ENCODE measurements around the gene POLD4.

The POLD4 gene

GRCh38 chr11:67352546-67353316 lies 615 bp downstream of the POLD4 start:
- TF ChIP-seq CTCF (IDR thresholded peaks at IDR 0.05; ENCODE audit: low read depth, low read length) = no peak
- H3K4me3 ChIP-seq (ENCODE audit: low read depth, low read length) = peak overlapping the region; percentile 74
- in situ Hi-C loops (cut with HindIII; ENCODE audit: low sequenced_read_pairs) = no loop called here
- DNase-seq (ENCODE audit: low read depth, low spot score) = no peak

DNA sequence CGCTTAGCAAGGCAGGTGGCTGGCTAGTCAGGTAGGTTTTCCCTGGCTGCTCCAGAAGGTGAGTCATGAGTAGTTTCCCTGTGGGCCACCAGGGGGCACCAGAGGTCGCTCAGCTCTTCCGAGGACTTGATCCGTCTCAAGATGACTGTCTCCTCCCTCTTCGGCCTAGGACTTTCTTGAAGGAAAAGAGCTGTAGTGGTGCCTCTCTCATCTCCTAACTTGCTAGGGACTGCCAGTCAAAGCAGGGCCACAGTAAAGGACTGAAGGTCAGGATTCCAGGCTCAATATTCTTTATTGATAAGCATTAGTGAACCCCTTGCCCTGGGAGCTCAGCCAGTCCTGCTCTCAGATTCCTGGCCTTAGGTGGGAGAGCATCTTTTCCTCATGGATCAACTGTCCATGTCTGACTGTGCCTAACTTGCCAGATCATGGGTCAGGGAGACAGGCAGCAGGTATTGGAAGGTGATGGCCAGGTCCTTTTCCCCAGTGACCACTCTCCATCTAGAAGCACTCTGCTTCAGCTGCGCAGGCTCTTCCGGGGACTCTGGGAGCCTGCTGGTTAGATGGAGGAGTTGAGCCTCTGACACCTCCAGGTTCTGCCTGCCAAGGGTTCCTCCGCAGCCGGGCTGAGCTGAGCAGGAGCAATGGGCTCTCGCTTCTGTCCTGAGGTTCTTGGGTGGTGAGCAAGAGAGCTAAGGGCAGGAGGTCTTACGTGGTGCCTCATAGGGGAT lies 1.9 kb downstream of the POLD4 start:
- peak; percentile 91 for TF ChIP-seq CTCF (IDR thresholded peaks at IDR 0.05; ENCODE audit: low read depth, low read length)
- in situ Hi-C loops (cut with HindIII; ENCODE audit: low sequenced_read_pairs) = no loop called here
- DNase-seq (ENCODE audit: low read depth, low spot score) = peak; percentile 78
- H3K4me3 ChIP-seq (ENCODE audit: low read depth, low read length) = no peak overlapping the region

DNA sequence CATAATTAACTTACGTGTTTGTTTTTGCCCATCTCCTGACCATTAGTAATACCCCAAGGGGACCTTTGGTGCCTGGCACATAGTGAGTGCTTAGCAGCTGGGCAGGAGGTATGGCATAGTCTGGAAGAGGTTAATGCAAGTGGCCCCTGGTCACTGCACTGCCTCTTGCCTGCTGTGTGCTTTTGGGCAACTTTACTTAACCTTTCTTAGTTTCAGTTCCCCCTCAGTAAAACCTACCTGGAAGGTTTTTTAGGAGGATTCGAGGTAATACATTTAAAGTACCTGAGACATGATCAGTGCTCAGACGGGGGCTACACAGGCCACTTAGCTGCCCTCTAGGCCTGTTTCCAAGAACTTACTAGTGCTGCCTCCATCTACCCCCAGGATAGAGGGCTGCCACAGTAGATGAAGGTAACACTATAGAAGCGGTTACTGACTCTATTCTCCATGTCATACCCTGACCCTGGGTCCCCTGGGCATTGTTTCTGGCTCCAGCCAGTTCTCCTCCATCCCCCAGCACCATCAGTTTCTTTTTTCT lies 3.3 kb downstream of the POLD4 start:
- in situ Hi-C loops (cut with HindIII; ENCODE audit: low sequenced_read_pairs) = no loop called here
- no peak for TF ChIP-seq CTCF (IDR thresholded peaks at IDR 0.05; ENCODE audit: low read depth, low read length)
- no peak for DNase-seq (ENCODE audit: low read depth, low spot score)
- no peak overlapping the region for H3K4me3 ChIP-seq (ENCODE audit: low read depth, low read length)

DNA sequence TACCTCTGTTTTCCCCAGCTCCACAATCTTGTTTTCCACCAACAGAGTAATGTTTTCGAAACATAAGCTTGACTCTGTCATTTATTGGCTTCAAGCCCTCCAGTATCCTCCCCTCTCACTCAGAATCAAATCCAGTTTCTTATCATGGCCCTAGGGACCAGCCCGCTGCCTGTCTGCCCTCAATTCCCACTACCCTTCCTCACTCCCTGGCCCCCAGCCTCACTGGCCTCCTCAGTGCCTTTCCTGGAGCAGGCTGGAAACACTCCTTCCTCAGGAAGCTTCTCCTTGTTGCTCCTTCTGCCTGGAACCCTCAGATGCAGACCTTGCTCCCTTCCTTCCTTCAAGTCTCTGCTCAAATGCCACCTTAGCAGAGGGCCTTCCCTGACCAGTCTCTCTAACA lies 3.9 kb downstream of the POLD4 start:
- DNase-seq (ENCODE audit: low read depth, low spot score) = no peak
- no peak overlapping the region for H3K4me3 ChIP-seq (ENCODE audit: low read depth, low read length)
- in situ Hi-C loops (cut with HindIII; ENCODE audit: low sequenced_read_pairs) = no loop called here
- TF ChIP-seq CTCF (IDR thresholded peaks at IDR 0.05; ENCODE audit: low read depth, low read length) = no peak

DNA sequence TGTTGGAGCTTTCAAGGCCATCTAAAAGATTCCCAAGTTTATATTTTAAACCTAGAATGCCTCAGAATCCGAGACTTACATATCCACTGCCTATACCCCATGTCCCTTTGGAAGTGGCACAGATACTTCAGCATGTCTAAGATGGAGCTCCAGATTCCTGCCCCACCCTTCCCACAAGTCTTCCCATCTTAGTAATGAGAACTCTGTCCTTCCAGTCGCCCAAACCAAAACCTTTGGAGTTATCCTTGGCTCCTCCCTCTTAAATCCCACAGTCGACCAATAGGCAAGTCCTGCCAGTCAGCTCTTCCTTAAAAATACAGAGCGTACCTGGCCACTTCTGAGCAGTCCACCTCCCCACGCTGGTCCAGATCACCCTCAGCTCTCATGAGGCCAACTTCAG lies 4.3 kb downstream of the POLD4 start:
- no peak for DNase-seq (ENCODE audit: low read depth, low spot score)
- TF ChIP-seq CTCF (IDR thresholded peaks at IDR 0.05; ENCODE audit: low read depth, low read length) = no peak
- H3K4me3 ChIP-seq (ENCODE audit: low read depth, low read length) = no peak overlapping the region
- in situ Hi-C loops (cut with HindIII; ENCODE audit: low sequenced_read_pairs) = no loop called here

DNA sequence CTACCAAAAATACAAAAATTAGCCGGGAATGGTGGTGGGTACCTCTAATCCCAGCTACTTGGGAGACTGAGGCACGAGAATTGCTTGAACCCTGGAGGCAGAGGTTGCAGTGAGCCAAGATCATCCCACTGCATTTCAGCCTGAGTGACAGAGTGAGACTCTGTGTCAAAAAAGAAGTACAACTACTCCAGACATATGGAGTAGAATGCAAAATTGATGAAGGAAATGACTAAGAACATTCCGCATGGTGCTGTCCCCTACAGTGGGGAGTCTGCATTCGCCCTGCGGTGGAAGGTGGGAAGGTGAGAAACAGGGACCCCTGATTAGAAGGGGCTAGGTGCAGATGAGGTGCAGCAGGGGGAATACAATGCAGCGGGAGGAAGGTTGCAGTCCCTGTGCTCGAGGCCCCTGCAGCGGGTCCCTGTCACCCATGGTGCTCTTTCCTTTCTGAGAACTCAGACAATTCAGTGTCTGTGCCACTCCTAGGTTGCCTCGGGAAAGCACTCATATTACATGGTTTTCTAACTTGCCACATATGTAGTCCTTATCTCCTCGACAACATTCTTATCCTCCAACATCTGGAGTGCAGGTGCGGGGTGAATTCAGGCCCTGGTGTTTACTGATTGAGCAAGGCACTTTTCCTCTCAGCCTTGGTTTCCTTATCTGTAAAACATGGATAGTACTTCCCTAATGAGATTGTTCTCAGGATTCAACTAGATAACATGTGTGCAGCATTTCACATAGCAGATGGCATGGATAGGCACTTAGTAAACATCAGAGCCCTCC lies 5.2 kb downstream of the POLD4 start:
- no peak for DNase-seq (ENCODE audit: low read depth, low spot score)
- H3K4me3 ChIP-seq (ENCODE audit: low read depth, low read length) = no peak overlapping the region
- in situ Hi-C loops (cut with HindIII; ENCODE audit: low sequenced_read_pairs) = no loop called here
- TF ChIP-seq CTCF (IDR thresholded peaks at IDR 0.05; ENCODE audit: low read depth, low read length) = no peak

Data from astrocyte of the spinal cord (primary cell).